Skin of body (tissue), 2 donors: ENCODE results near the gene SASH3. TPM values are rescaled to one million over a fixed set of nuclear protein-coding genes. Genes with fewer than 3 reads are reported as not detected.

Source experiments
- small RNA-seq: library from RNA; depleted of rRNA; stranded (forward); fragments of <200 nt; gene quantifications from one replicate; pipeline ENCODE3, GENCODE V24; 2014; ENCODE audit warnings: low replicate concordance
- total RNA-seq: library from RNA; depleted of rRNA; stranded (reverse); fragments of >200 nt; gene quantifications from one replicate; pipeline ENCODE4 v1.2.3, GENCODE V29; 2014

The SASH3 gene
- total RNA-seq, 1 donor from 2014 or later = 3.0 TPM

Small RNA genes lying within 50 kb of the gene (small RNA-seq; reads per million reads assigned to genes)
- gene RF00017 = not detected

Other genes with a start within 250 kb of the SASH3 start
- 14.8 TPM for gene OCRL, start 239.7 kb upstream of the SASH3 start, total RNA-seq
- 2.4 TPM for gene APLN, start 125.0 kb upstream of the SASH3 start, total RNA-seq
- 4.1 TPM for gene XPNPEP2, start 41.0 kb upstream of the SASH3 start, total RNA-seq
- 19.0 TPM for gene ZDHHC9, start 63.9 kb downstream of the SASH3 start, total RNA-seq
- 12.1 TPM for gene UTP14A, start 126.2 kb downstream of the SASH3 start, total RNA-seq
- gene BCORL1, start 202.7 kb downstream of the SASH3 start, total RNA-seq = 5.1 TPM